NCI-H1694 (cell line): ENCODE results near the gene HELZ.
"Not testable (repeated sequence)": the region's sequence is repeated elsewhere in the genome, so short reads cannot be mapped to it uniquely, and the experiment has no call there.

Experiments
- DNase-seq: peaks from one replicate; lab custom pipeline; 2025; lab: John Stamatoyannopoulos, UW

Gene HELZ

DNA sequence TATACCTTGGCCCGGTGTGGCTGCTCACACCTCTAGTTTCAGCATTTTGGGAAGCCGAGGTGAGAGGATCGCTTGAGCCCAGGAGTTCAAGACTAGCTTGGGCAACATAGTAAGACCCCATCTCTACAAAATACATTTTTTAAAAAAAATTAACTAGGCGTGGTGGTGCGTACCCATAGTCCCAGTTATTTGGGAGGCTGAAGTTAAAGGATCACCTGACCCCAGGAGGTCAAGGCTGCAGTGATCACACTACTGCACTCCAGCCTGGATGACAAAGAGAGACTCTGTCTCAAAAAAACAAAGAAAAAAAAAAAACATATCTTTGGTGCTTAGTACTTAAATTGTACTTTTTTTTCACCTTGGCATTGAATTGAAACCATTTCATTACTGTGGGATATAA lies 101.7 kb downstream of the HELZ start:
- no peak for DNase-seq

DNA sequence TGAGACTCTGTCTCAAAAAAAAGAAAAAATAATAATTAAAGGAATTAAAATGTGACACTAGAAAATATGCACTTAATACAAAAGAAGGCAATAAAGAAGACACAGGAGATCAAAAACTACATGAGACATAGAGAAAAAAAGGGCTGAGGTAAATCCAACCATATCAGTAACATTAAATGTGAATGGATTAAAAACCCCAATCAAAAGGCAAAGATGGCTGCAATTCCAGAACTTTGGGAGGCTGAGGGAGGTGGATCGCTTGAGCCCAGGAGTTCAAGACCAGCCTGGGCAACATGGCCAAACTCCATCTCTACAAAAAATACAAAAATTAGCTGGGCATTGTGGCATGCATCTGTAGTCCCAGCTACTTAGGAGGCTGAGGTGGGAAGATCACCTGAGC lies 103.0 kb downstream of the HELZ start:
- DNase-seq = not testable (repeated sequence)

DNA sequence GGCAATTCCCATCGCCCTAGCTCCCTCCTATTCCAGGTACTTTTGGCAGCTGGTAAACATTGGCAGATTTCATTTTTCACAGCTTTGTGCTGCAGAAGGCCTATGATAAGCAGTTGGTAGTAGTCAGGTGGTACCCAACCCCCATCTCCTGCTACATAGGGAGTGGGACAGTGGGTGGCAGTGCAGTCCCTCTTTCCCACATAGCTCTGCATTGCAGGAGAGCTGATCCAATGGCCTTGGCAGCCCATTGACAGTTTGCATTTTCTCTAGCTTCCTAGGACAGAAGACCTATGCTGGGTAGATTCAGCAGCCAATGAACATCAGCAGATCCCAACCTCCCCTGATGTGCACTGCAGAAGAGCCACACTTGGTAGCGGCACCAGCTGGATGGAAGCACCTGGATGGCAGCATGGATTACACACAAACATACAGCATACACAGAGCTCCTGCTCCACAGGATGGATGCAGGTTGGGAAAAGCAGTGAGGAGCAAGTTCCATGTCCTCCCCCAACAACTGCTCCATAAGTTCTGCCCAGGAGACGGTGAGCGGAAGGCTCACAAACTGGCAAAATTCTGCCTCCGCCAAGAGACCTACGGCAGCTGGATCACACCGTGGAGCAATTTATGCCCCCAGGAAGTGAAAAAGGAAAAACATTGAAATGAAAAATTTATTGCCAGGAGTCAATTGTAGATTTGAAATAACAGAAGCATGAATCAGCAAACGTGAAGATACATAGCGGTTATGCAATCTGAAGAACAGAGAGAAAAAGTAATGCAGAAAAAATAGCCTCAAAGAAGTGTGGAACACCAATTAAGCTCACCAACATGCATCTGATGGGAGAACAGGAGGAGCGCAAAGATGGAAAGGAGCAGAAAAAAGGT lies 105.0 kb downstream of the HELZ start:
- no peak for DNase-seq

DNA sequence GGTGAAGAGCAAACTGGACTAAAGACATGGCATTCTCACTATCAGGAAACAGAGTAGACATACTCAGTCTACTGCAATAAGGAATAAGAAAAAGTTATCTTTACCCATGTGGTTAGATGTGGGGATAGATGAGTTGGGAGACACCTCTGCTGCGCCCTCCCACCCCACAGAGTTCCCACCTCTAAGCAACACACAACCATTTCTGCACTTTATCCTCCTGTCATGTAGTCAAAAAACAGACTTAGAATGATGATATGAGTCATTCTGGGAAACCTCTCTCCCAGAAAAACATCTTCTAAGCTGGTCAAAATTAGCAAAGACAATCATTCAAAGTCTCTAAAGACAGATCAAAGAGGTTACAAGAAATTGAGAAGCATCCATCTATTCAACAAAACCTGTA lies 105.7 kb downstream of the HELZ start:
- no peak for DNase-seq

DNA sequence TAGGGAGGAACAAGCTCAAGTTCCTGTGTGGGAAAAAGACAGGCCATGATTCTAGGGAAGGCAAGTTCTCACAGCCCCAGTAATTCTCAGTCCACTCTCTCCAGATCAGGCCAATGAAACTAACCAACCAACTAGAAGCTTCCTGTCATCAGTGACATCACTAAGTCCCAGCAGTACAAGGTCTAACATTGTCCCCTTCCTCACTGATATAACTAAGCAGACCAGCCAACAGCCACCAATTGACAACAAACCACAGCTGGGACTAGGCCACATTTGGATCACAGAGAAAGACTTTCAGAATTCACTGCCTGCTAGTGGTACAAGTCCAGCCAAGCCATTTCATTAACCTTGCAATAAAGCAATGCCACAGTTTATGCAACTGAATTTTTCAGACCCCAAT lies 106.6 kb downstream of the HELZ start:
- DNase-seq = no peak

DNA sequence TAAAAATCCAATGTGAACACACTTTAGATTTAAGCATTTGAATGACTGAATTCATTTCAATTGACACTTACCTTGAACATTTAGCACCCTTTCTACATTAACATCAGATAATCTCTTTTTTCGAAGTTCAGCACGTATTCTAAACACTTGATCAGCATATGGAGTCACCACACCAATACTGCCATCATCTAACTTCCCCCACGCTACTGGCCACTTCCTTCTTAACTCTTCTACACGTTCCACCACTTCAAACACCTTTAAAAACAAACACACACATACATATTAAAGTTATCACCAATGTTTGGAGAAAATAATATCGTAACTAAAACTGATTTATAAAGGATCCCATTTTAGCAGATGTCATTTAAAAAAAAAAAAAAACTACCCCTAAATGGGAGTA lies 107.1 kb downstream of the HELZ start:
- no peak for DNase-seq

DNA sequence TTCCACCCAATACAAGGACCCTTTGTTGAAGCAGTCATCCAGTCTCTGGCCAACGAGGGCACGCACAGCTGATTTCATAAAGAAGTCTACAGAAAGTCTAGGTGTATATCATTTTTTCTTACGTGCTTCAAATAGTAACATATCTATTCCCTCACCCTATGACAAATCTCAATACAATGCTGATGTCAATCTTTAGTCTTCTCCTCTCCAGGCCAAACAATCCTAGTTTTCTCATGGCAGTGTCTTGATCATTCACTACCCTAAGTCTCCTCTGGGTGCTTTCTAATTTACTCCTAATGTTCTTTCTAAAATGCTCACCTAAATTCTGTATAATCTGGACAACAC lies 108.0 kb downstream of the HELZ start:
- no peak for DNase-seq

DNA sequence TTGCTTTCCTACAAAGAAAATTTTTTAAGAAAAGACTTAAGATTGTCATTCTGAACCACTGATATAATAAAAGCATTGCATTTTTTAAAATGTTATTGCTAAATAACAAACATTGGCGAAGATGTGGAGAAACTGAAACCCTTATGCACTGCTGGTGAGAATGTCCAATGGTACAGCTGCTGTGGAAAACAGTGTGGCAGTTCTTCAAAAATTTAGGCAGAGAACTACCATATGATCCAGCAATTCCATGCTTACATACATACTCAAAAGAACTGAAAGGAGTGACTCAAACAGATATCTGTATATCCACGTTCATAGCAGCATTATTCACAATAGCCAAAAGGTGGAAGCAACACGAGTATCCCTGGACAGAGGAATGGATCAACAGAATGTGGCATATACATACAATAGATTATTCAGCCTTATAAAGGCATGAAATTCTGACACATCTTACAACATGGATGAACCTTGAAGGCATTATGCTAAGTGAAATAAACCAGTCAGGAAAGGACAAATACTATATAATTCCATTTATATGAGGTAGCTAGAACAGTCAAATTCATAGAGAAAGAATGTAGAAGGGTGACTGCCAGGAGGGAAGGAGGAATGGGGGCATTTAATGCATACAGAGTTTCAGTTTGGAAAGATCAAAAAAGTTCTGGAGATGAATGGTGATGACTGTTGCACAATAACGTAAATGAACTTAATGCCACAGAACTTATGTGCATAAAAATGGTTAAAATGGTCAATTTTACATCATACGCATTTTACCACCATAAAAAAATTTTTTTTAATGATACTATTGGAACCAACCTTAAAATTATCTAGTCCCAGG lies 108.6 kb downstream of the HELZ start:
- DNase-seq = no peak

DNA sequence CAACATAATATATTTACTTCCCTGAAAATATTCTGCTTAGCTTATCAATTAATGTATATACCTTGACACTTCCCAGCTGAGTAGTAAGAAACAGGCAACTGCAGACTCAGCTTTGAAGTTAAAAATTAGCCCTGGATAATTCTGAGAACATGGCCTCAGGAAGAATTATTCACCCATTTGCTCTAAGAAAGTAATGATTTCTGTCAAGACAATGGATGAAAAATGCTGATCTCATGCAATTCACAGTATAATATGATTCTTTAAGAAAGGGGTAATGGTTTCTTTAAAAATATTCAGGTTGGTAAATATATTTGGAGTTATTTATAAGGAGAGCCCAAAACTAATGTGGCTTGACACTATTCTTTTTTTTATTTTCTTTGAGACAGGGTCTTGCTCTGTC lies 111.8 kb downstream of the HELZ start:
- no peak for DNase-seq

DNA sequence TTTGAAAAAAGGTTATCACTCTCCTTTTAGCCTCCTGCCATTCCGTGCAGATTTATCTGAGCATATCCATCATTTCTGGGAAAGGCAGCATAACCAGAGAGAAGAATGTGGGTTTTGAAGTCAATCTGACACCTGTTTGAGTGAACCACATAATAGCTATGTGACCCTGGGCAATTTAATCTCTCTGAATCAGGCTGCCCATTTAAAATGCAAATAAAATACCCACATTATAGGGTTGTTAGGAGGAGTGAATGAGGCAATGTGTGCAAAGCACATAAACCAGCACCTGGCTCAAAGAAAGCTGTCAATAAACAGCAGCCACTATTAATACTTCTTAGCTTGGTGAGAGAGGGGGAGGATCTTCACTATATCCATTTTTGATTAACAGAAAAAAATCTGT lies 112.6 kb downstream of the HELZ start:
- no peak for DNase-seq

DNA sequence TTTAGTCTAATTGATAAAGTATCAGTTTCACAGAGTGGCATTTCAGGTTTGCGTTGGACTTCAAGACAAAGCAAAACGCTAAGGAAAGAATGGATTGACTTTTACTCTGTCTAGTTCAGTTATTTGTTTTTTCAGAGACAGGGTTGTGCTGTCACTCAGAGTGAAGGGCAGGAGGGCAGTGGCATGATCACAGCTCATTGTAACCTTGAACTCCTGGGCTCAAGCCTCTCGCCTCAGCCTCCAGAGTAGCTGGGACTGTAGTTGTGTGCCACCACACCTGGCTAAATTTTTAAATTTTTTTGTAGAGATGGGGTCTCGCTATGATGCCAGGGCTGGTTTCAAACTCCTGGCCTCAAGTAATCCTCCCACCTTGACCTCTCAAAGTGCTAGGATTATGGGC lies 114.2 kb downstream of the HELZ start:
- DNase-seq = no peak

DNA sequence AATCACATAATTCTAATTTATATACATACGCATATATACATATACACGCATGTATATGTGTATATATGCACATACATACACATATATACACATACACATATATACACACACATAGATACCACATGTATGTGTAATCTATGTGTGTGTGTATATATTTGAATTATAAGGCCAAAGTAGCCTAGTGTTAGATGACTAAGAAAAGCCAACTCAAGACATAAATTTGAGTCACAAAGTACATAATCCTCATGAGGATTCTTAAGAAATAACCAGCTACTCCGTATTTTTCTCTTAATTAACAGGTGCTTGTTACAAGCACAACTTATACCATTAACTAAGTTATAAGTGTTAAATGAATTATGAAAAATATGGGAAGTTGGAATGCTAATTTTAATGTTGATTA lies 115.7 kb downstream of the HELZ start:
- DNase-seq = no peak

DNA sequence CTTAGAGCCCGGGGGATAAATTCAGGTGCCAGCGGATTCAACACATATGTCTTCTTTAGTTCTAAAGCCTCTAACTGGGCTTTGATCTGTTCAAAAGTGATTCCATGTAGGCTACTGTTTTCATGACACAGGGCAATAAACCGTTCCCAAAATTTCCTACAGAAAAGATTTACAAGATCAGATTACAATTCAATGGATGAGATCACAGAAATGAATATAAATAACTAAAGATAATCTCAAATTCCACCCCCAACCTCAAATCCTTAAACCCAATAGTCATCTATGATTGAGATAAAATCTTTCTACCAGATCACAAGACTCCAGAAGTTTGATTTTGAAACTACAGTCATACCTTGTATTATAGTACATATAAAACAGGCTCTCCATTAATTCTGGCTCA lies 116.3 kb downstream of the HELZ start:
- DNase-seq = no peak

DNA sequence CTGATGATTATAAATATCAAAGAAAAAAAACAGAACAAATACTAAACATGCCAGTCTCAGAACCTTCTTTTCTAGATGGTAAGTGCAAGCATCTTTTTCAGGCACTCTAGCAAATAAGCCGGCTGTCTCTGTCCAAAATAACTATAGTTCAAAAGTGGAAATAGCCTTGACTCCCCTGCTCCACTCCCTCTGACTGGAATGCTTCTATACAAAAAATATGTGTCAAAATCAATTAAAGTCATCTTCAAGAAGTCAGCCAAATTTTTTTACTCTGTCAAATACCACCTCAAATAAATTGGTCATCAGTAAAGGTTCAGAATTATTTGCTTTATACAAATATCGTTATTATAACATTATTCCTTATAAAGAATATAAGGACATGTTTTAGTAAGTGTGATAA lies 117.1 kb downstream of the HELZ start:
- DNase-seq = no peak

DNA sequence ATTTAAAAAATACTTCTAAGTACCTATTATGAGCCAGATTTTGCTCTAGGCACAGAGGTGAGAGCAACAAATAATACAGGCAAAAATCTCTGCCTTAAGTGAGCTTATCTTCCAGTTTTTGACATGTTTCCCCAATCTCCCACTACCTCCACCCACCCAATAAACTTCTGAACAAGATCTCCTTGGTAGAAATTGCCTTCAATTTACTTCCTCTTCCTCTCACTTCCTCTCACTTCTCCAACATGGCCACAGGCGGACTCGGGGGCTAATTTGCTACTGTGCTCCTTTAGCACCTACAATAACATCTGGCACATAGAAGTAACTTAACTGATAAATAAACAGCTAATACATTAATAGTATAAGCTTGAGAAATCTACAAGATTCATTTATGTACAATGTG lies 118.0 kb downstream of the HELZ start:
- DNase-seq = no peak

DNA sequence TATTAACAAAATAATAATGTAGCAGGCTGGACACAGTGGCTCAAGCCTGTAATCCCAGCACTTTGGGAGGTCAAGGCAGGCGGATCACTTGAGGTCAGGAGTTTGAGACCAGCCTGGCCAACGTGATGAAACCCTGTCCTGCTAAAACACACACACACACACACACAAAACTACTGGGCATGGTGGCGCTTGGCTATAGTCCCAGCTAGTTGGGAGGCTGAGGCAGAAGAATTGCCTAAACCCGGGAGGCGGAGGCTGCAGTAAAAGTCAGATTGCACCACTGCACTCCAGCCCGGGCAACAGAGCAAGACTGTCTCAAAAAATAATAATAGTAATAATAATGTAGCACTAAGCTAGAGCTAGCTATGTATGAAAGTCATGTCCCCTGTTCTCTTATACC lies 118.5 kb downstream of the HELZ start:
- DNase-seq = not testable (repeated sequence)

DNA sequence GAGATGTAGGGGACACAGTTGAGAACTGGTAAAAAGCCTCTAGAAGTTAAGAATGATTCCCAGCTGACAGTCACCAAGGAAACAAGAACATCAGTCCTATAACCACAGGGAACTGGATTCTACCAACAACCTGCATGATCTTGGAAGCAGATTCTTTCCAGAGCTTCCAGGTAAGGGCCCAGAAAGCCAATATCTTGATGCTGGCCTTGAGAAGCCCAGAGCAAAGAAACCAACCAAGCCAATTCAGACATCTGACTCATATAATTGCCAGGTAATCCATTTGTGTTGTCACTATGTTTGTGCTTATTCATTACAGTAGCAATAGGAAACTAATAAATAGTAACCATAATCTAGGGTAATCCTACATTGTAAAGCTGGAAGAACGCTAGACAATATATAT lies 119.1 kb downstream of the HELZ start:
- no peak for DNase-seq

DNA sequence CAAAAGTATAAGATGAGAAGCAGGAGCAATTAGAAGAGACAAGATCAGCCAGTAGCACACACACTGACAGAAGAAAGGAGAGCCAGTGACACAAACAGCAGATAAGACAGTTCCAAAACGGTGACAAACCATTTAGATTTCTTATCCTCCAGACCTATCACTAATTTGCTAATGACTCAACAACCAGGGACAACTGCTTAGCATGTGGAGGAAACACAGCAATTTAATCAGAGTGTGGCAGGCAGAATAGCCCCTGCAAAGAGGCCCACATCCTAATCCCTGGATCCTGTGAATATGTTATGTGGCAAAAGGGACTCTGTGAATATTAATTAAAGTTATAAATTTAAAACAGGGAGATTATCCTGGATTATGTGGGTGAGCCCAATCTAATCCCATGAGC lies 119.6 kb downstream of the HELZ start:
- no peak for DNase-seq

DNA sequence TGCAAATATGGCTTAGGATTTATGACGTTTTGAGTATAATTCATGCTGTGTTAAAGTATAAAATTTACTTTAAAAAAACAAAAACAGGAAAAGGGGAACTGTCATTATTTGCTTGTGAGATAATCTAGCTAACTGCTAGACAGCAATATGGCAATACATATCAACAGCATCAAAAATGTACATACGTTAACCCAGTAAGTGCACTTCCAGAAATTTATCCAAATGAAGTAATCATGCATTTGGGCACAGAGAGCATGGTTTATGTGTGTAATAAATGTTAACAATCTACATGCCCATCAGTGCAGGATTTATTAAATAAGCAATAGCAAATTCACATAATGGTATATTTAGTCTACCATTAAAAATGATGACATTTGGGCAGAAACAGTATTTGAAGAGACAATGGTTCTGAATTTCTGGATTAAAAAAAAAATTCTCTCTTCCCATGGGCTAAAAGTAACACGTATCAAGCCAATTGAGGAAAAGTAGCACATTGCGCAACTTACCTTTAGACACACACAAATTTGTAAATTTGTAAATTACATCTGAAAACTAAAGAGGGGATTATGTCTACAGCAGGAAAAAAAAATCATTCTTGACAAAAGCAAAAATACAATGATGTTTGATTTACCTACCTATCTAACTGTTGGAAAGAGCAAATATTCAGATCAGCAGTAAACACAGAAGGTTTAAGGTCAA lies 120.4 kb downstream of the HELZ start:
- DNase-seq = no peak

DNA sequence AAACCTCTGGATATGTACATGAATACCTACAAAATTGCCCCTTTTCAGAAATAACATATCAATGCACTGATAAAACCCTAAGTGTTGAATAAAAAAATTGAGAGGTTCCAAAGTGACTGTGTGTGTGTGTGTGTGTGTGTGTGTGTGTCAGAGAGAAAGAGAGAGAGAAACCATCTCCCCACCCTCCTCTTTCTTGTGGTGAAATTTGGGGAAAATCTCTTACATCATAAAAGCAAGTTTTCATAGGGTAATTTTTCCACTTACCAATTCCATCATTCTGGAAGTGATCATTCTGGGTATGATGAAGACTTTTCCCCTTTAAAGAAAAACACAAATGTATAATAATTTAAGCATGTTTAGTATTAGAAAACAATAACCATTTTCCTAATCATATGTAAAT lies 121.3 kb downstream of the HELZ start:
- no peak for DNase-seq

DNA sequence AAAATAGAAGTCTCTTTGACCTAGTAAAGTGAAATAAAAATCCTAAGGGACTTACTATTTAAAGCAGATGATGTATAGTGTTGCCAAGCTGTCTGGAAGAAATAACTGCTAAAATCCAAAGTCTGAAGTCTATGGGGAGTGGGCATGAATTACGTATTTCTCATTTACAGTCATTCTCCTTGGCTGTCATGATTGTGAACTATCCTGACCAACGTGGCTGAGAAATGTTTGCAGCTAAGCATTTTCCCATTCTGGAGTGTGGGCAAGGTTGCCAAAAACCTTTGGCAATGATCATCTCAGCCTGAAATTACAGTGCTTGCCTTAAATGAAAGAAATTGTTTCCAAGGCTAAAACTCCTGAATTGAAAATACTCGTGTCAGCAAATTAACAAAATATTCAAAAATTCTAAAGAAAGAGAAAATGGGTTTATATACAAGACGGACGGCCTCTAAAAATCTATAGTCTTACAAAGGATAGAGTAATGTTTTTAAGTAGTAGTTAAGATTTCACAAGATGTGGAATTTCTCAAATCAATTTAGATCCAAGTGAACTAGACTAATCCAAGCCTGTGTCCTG lies 123.6 kb downstream of the HELZ start:
- DNase-seq = no peak

DNA sequence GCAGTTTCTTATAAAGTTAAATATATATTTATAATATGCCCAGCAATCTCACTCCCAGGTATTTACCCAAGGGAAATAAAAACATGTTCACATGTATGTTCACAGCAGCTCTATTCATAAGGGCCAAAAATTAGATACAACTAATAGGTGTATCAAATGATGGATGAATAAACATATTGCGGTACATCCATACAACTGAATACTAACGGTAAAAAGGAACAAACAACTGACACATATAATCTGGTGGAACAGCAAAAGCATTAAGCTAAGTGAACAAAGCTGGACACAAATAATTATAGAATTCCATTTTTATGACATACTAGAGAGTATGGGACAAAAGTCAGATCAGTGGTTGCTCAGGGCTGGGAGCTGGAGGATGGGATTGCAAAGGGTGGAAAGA lies 125.9 kb downstream of the HELZ start:
- no peak for DNase-seq
